GM21390 (cell line): Measurements from ENCODE around the gene NIM1K.
"Not testable (repeated sequence)": the region's sequence is repeated elsewhere in the genome, so short reads cannot be mapped to it uniquely, and the experiment has no call there.

Experiments used
- ATAC-seq: cut with Tn5 transposase; IDR thresholded peaks from one replicate; pipeline ENCODE4 v1.9.1; 2021; ENCODE audit not compliant: unreplicated experiment

NIM1K gene

DNA sequence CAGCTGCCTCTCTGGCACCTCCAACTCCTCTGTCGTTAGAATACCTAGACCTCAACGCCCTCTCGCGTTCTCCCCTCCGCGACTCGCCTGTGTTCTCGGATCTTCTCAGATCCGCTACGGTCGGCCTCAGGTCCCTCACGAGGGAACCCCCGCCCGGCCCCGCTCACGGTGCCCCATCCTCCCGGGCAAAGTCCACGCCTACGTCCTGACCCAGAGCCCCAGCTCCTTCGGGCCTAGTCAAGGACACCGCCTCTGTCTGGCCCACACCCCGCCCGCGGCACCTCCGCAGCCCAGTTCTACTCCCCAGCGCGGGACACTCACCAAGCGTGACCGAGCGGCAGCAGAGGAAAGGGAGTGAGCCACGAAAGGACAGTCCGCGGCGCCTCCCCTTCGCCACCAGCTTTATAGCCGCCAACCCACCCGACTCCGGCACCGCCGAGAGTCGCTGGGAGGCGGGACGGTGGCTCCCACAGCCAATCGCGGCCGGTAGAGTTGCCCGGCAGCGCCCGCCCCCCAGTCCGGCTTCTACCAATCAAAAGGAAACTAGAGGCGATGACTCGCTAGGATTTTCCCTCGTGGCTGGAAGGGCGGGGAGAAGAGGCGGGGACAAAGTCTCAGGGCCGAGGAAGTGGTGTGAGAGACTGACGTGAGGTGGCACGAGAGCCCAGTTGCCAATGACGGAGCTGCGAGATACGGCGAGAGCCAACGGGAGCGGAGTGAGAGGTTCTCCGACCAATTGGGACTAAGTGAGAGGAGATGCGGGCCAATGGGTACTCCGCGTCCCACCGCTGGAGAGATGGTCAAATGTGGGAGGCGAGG is 121.2 kb downstream of the NIM1K start, which contains the start of gene HMGCS1:
Gene HMGCS1 (minus strand): TSS at position 378 of the 819 bp plus-strand sequence. CDS start 14,447 bp downstream, outside the sequence.
- ATAC-seq: peak; percentile 94

DNA sequence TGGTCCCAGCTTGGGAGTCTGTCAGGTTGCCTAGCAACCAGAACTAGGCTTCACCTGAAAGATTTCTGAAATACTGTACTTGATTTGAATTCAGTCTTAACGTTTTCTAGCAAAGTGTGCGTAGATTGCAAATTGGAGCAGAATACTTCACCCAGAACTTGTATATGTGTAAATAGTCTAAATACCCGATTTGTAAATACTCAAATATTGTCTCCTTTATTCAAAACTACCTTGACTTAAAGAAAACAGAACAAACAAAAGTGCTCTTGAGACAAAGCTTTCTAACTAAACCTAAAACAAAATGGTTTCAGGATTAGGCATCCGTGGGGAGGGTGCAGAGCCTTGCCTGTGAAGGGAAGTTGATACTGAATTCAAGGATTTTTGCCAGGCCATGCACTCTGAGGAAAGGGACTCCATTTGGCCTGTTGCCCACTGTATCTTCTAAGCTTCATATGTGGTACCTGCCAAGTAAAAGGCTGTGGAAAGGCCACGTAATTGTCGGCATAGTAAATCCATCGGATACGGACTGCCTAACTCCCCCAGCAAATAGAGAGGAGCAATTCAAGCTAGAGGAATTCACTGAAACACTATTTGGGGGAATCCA is 121.9 kb downstream of the NIM1K start:
- ATAC-seq: no peak

DNA sequence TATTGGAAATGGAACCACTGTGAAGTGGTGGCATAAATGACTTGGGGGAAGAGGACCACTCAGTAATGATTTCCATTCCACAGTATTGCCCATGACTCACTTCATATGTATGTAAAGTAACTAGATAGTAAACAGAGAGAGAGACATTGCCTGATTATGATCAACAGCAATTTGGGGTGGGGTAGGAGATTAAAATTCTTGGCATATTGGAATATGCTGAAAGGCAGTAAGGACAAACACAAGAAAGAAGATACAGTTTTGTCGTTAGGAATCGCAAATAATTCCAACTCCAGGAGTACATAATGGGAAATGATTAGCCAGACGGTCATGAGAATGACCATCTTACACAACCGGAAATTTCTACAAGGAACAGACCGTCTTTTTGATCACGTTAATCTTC is 122.7 kb downstream of the NIM1K start:
- ATAC-seq: no peak

DNA sequence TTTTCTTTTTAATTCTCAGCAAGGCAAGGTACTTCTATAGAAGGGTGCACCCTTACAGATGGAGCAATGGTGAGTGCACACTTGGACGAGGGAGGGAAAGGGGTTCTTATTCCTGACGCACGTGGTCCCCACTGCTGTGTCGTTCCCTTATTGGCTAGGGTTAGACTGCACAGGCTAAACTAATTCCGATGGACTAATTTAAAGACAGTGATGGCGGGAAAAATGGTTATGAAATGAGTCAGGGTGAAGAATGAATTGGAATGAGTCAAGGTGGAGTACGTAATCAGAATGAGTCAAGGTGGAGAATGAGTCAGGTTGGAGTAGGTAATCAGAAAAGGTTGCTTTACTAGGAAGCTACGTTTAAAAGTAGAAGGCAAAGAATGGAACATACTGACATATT is 123.2 kb downstream of the NIM1K start:
- no peak for ATAC-seq

DNA sequence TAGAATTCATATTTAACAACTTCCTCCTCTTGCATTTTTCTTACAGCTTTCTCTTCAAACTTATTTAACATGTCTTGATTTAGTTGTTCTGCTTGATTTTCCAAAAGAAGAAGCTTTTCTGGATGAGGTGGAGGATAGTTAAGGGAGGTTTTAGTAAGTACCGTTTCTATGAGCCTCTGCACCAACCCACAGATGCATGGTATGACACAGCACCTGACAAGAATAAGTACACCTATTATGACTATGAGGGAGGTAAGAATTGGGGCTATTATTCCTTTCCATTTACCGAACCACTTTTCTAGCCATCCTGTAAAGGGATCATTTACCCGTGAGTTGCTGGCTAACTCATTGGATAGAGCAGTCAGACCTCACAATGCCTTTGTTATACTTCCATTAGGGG is 123.7 kb downstream of the NIM1K start:
- ATAC-seq: no peak

DNA sequence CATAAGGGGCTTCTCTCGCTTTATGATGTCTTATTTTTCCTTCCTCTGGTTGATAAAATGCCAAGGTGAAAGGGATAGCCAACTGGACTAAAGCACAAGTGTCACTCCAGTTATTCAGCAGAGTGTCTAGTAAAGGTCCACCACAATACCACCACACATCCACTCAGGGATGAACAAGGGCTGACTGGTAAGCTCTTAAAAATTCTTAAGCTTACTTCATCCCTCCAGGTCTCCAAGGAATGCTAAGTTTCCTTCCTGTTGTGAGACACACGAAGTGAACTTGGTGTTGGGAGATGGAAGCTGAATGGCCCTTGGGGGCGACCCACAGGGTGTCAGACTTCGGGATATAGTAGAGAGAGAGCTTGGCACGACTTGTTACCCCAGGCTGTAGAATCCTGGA is 124.4 kb downstream of the NIM1K start:
- ATAC-seq: no peak

DNA sequence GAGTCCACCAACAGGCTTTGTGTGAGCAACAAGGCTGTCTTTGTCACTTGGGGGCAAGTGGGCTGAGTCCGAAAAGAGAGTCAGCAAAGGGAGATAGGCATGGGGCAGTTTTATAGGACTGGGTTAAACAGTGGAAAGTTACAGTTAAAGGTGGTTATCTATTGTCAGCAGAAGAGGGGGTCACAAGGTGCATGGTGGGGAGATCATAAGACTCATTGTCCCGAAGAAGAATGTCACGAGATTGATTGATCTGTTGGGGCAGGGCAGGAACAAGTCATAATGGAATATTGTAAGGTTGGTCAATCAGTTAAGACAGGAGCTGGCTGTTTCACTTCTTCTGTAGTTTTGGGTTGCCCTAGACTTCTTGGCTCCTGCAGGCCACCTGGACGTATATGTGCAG is 128.8 kb downstream of the NIM1K start:
- ATAC-seq: no peak

DNA sequence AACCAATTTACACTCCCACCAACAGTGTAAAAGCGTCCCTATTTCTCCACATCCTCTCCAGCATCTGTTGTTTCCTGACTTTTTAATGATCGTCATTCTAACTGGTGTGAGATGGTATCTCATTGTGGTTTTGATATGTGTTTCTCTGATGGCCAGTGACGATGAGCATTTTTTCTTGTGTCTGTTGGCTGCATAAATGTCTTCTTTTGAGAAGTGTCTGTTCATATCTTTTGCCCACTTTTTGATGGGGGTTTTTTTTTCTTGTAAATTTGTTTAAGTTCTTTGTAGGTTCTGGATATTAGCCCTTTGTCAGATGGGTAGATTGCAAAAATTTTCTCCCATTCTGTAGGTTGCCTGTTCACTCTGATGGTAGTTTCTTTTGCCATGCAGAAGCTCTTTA is 131.5 kb downstream of the NIM1K start:
- ATAC-seq: not testable (repeated sequence)

DNA sequence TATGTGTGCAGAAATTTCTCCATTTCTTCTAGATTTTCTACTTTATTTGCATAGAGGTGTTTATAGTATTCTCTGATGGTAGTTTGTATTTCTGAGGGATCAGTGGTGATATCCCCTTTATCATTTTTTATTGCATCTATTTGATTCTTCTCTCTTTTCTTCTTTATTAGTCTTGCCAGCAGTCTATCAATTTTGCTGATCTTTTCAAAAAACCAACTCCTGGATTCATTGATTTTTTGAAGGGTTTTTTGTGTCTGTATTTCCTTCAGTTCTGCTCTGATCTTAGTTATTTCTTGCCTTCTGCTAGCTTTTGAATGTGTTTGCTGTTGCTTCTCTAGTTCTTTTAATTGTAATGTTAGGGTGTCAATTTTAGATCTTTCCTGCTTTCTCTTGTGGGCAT is 133.6 kb downstream of the NIM1K start:
- ATAC-seq: not testable (repeated sequence)
